IMR-90 (cell line): Measurements from ENCODE around the gene CDC25B. TPM values are rescaled to one million over a fixed set of nuclear protein-coding genes. Genes with fewer than 3 reads are reported as not detected.

Experiments used
- ATAC-seq: fragments of 200-7000 bp; cut with Tn5 transposase; 2 replicates; pipeline ENCODE4 v1.9.1; 2020; ENCODE audit warnings: low read depth, mild to moderate bottlenecking, moderate library complexity
- BruUV-seq: library from RNA; stranded (reverse); fragments of 400-500 nt; replicated peaks from 2 replicates; lab custom pipeline; 2021; lab: Mats Ljungman, UMichigan
- CTCF ChIA-PET: fragments of 300-600 bp; formaldehyde crosslinking; extraction: SDS; loops from one replicate; lab custom pipeline; 2021; ENCODE audit warnings: antibody characterized with exemption; lab: Yijun Ruan, JAX
- POLR2A ChIA-PET: fragments of 300-600 bp; sonication (Branson Sonifier 250); formaldehyde crosslinking; loops from one replicate; lab custom pipeline; 2022; ENCODE audit warnings: antibody characterized with exemption; ENCODE audit not compliant: unreplicated experiment; lab: Charles Lee
- DNase-seq: peaks from one replicate; pipeline ENCODE4 v3.0.0; 2013
- H2AFZ ChIP-seq: replicated peaks from 2 replicates; pipeline ENCODE3; 2013; ENCODE audit warnings: low read length, mild to moderate bottlenecking; ENCODE audit not compliant: poor library complexity
- H2AK5ac ChIP-seq: 2 replicates; pipeline ENCODE4 v1.6.1; 2013; ENCODE audit warnings: low read depth, low read length, inconsistent platforms
- H2AK9ac ChIP-seq: replicated peaks from 2 replicates; pipeline ENCODE3; 2013; ENCODE audit warnings: mild to moderate bottlenecking, low read depth, low read length, moderate library complexity; ENCODE audit not compliant: poor library complexity
- H2BK120ac ChIP-seq: 2 replicates; pipeline ENCODE4 v1.6.1; 2013; ENCODE audit warnings: low read depth, low read length, inconsistent platforms
- H2BK15ac ChIP-seq: 3 replicates; pipeline ENCODE4 v1.6.1; 2013; ENCODE audit warnings: low read depth, low read length, inconsistent platforms
- H2BK20ac ChIP-seq: 2 replicates; pipeline ENCODE4 v1.6.1; 2013; ENCODE audit warnings: low read depth, mild to moderate bottlenecking, inconsistent platforms, low read length, moderate library complexity
- H2BK5ac ChIP-seq: 2 replicates; pipeline ENCODE4 v1.6.1; 2013; ENCODE audit warnings: mild to moderate bottlenecking, low read depth, low read length, inconsistent platforms; ENCODE audit not compliant: poor library complexity, severe bottlenecking
- H3K14ac ChIP-seq: replicated peaks from 2 replicates; pipeline ENCODE4 v1.6.1; 2013; ENCODE audit warnings: low read depth, low read length, inconsistent platforms
- H3K18ac ChIP-seq: 2 replicates; pipeline ENCODE4 v1.6.1; 2013; ENCODE audit warnings: low read depth, low read length, control low read depth
- H3K23ac ChIP-seq: 2 replicates; pipeline ENCODE4 v1.6.1; 2013; ENCODE audit warnings: low read depth, low read length, inconsistent platforms
- H3K27ac ChIP-seq: 2 replicates; pipeline ENCODE4 v1.5.1; 2013; ENCODE audit warnings: mild to moderate bottlenecking, control low read depth, low read length; ENCODE audit not compliant: insufficient read depth
- H3K27me3 ChIP-seq: 2 replicates; pipeline ENCODE4 v1.6.1; 2013; ENCODE audit warnings: low read length; ENCODE audit not compliant: control insufficient read depth, insufficient read depth
- H3K36me3 ChIP-seq: 2 replicates; pipeline ENCODE4 v1.6.1; 2013; ENCODE audit warnings: low read length, mixed read lengths; ENCODE audit not compliant: control insufficient read depth, insufficient read depth
- H3K4ac ChIP-seq: 2 replicates; pipeline ENCODE4 v1.6.1; 2013; ENCODE audit warnings: low read depth, low read length, inconsistent platforms
- H3K4me1 ChIP-seq: 2 replicates; pipeline ENCODE4 v1.6.1; 2013; ENCODE audit warnings: low read length, mixed read lengths; ENCODE audit not compliant: control insufficient read depth, insufficient read depth
- H3K4me2 ChIP-seq: 2 replicates; pipeline ENCODE4 v1.6.1; 2013; ENCODE audit warnings: low read depth, mild to moderate bottlenecking, control low read depth, low read length, moderate library complexity
- H3K4me3 ChIP-seq: 2 replicates; pipeline ENCODE4 v1.5.1; 2013; ENCODE audit warnings: low read depth, mild to moderate bottlenecking, control low read depth, low read length, moderate library complexity; ENCODE audit not compliant: insufficient read depth
- H3K56ac ChIP-seq: 2 replicates; pipeline ENCODE4 v1.6.1; 2013; ENCODE audit warnings: low read length, inconsistent platforms; ENCODE audit not compliant: insufficient read depth; ENCODE audit errors: extremely low read depth
- H3K79me1 ChIP-seq, 2 experiments: 2 replicates each; pipeline ENCODE4 v1.6.1; 2013; ENCODE audit warnings: low read length in 2 of 2, inconsistent platforms in 1 of 2, low read depth in 1 of 2
- H3K9ac ChIP-seq: 2 replicates; pipeline ENCODE4 v1.6.1; 2013; ENCODE audit warnings: low read depth, low read length, control low read depth
- H3K9me1 ChIP-seq: 2 replicates; pipeline ENCODE4 v1.6.1; 2013; ENCODE audit warnings: low read length, inconsistent platforms; ENCODE audit not compliant: insufficient read depth
- H3K9me3 ChIP-seq: 2 replicates; pipeline ENCODE4 v1.6.1; 2013; ENCODE audit warnings: low read length; ENCODE audit not compliant: control insufficient read depth, insufficient read depth
- H4K20me1 ChIP-seq: 2 replicates; pipeline ENCODE4 v1.6.1; 2013; ENCODE audit warnings: low read length, inconsistent platforms; ENCODE audit not compliant: insufficient read depth
- H4K5ac ChIP-seq: 2 replicates; pipeline ENCODE4 v1.6.1; 2013; ENCODE audit warnings: mild to moderate bottlenecking, low read depth, low read length, control low read depth
- H4K8ac ChIP-seq, 2 experiments: 2 replicates each; pipeline ENCODE4 v1.6.1; 2013; ENCODE audit warnings: low read depth in 2 of 2, low read length in 2 of 2, control low read depth in 1 of 2, inconsistent platforms in 1 of 2
- H4K91ac ChIP-seq: 2 replicates; pipeline ENCODE4 v1.6.1; 2013; ENCODE audit warnings: low read depth, low read length, inconsistent platforms; ENCODE audit not compliant: insufficient read depth
- CEBPB ChIP-seq: IDR thresholded peaks from 2 replicates; pipeline ENCODE4 v1.6.1; 2012; ENCODE audit warnings: low read depth, low read length, improper control_type of control experiment
- MAZ ChIP-seq: IDR thresholded peaks from 2 replicates; pipeline ENCODE4 v1.6.1; 2012; ENCODE audit warnings: low read depth, mild to moderate bottlenecking, low read length, improper control_type of control experiment, moderate library complexity, borderline replicate concordance
- NFE2L2 ChIP-seq: fragments of 150-350 bp; IDR thresholded peaks from 2 replicates; pipeline ENCODE4 v1.6.1; 2016; ENCODE audit warnings: low read depth, mild to moderate bottlenecking, low read length
- POLR2A ChIP-seq: IDR thresholded peaks from 2 replicates; pipeline ENCODE4 v1.6.1; 2012; ENCODE audit warnings: mild to moderate bottlenecking, low read depth, low read length
- RAD21 ChIP-seq: IDR thresholded peaks from 2 replicates; pipeline ENCODE4 v1.6.1; 2012; ENCODE audit warnings: low read length, improper control_type of control experiment
- RCOR1 ChIP-seq: IDR thresholded peaks from 2 replicates; pipeline ENCODE4 v1.6.1; 2012; ENCODE audit warnings: mild to moderate bottlenecking, low read length, improper control_type of control experiment; ENCODE audit not compliant: insufficient replicate concordance
- SMC3 ChIP-seq: fragments of 150-350 bp; IDR thresholded peaks from 2 replicates; pipeline ENCODE4 v1.6.1; 2016; ENCODE audit warnings: low read depth, mild to moderate bottlenecking, antibody characterized with exemption, low read length, moderate library complexity
- WGBS, 2 experiments: methylation state at CpG; one replicate each; pipeline versions ENCODE4 v1.1.5 to v1.1.7; 2013; ENCODE audit warnings: missing lambda C conversion rate in 2 of 2; ENCODE audit not compliant: insufficient read length in 1 of 2; ENCODE audit errors: extremely low coverage in 2 of 2; 5-methylcytosine and 5-hydroxymethylcytosine counted together
- dilution Hi-C: fragments of 300-500 bp; cut with HindIII; formaldehyde crosslinking; loops from one replicate; pipeline ENCODE4 v1.14.3; 2018; ENCODE audit warnings: low sequenced_read_pairs; ENCODE audit not compliant: unreplicated experiment
- in situ Hi-C: fragments of 300-500 bp; cut with MboI; formaldehyde crosslinking; loops from 3 replicates; pipeline ENCODE4 v1.14.3; 2019; ENCODE audit warnings: low sequenced_read_pairs, inconsistent platforms, mixed read lengths
- intact Hi-C: fragments of 100-400 bp; cut with micrococcal nuclease; formaldehyde crosslinking; loops from 2 replicates; pipeline ENCODE4 v1.10.0; 2022
- polyA plus RNA-seq, 3 experiments: library from polyadenylated mRNA; depleted of rRNA; stranded (reverse); fragments of >200 nt; gene quantifications; 2 replicates each; pipeline ENCODE4 v1.2.3, GENCODE V29; 2012; ENCODE audit warnings: low replicate concordance in 1 of 3
- total RNA-seq: library from RNA; depleted of rRNA; stranded (reverse); fragments of >200 nt; gene quantifications from 2 replicates; pipeline ENCODE4 v1.2.3, GENCODE V29; 2012
- TF ChIP-seq, protein P1 (sequence below): fragments of 150-350 bp; IDR thresholded peaks from 2 replicates; pipeline ENCODE4 v1.6.1; 2016; ENCODE audit warnings: low read depth, mild to moderate bottlenecking, low read length, moderate library complexity, borderline replicate concordance
- TF ChIP-seq, protein P2 (sequence below): conservative IDR thresholded peaks from 2 replicates; pipeline ENCODE4 v1.5.1; 2012; ENCODE audit warnings: mild to moderate bottlenecking, low read depth, low read length, improper control_type of control experiment

Gene CDC25B
- total and polyA plus RNA-seq, 2 of the 4 experiments (the other 2 are of a cell fraction), result 14.5 to 50.5 TPM

DNA sequence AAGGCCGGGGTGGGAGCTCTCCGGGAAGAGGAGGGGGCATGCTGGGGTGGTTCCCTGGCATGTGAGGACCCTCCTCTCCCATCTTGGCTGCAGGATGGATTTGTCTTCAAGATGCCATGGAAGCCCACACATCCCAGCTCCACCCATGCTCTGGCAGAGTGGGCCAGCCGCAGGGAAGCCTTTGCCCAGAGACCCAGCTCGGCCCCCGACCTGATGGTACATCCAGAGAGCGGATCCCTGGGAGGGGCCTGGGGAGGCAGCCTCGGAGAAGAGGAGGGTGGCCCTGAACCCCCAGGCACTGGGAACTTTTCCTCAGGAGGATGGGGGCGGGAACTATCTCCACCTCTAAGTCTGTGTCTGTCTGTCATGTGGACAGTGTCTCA, 4.8 kb downstream of the CDC25B start:
- intact Hi-C loops (no loop called here), in situ Hi-C loops (no loop called here), dilution Hi-C loops (no loop called here)
- Histone ChIP-seq H2BK15ac (no peak overlapping the region), H4K8ac (no peak overlapping the region), H4K20me1 (no peaks in the 10 kb centered on the region), H3K4me1 (peaks cover 31% of the 10 kb centered on the region), H2BK20ac (no peak overlapping the region), H3K4ac (no peak overlapping the region), H3K27me3 (no peaks in the 10 kb centered on the region), H3K9me1 (peaks cover 33% of the 10 kb centered on the region), H4K5ac (no peak overlapping the region), H3K9ac (no peak overlapping the region), H2AK5ac (no peak overlapping the region), H3K27ac (no peak overlapping the region), H3K14ac (no peak overlapping the region), H3K36me3 (peaks cover 68% of the 10 kb centered on the region), H2AK9ac (peak overlapping the region; percentile 48), H3K18ac (no peak overlapping the region), H2BK120ac (no peak overlapping the region), H4K91ac (no peak overlapping the region), H2BK5ac (no peak overlapping the region), H3K56ac (no peak overlapping the region), H2AFZ (no peak overlapping the region), H3K4me3 (no peak overlapping the region), H3K4me2 (no peak overlapping the region), H3K79me1 (peaks cover 43 to 91% of the 10 kb centered on the region in 2 experiments), H3K9me3 (no peaks in the 10 kb centered on the region), H3K23ac (no peak overlapping the region)
- BruUV-seq, result no TSS peak
- TF ChIP-seq MAZ (no peak), RCOR1 (no peak), CEBPB (no peak), NFE2L2 (no peak), POLR2A (no peak), SMC3 (no peak), RAD21 (no peak)
- TF ChIP-seq, protein P1, sequence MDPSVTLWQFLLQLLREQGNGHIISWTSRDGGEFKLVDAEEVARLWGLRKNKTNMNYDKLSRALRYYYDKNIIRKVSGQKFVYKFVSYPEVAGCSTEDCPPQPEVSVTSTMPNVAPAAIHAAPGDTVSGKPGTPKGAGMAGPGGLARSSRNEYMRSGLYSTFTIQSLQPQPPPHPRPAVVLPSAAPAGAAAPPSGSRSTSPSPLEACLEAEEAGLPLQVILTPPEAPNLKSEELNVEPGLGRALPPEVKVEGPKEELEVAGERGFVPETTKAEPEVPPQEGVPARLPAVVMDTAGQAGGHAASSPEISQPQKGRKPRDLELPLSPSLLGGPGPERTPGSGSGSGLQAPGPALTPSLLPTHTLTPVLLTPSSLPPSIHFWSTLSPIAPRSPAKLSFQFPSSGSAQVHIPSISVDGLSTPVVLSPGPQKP, result no peak
- TF ChIP-seq, protein P2, sequence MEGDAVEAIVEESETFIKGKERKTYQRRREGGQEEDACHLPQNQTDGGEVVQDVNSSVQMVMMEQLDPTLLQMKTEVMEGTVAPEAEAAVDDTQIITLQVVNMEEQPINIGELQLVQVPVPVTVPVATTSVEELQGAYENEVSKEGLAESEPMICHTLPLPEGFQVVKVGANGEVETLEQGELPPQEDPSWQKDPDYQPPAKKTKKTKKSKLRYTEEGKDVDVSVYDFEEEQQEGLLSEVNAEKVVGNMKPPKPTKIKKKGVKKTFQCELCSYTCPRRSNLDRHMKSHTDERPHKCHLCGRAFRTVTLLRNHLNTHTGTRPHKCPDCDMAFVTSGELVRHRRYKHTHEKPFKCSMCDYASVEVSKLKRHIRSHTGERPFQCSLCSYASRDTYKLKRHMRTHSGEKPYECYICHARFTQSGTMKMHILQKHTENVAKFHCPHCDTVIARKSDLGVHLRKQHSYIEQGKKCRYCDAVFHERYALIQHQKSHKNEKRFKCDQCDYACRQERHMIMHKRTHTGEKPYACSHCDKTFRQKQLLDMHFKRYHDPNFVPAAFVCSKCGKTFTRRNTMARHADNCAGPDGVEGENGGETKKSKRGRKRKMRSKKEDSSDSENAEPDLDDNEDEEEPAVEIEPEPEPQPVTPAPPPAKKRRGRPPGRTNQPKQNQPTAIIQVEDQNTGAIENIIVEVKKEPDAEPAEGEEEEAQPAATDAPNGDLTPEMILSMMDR, result no peak
- DNase-seq, result no peak
- 100% methylated on average over 3 of the region's 8 CpGs; no CpG with 5 or more reads in 1 of the 2 experiments for WGBS, 2 experiments
- POLR2A ChIA-PET, result no interaction called here
- CTCF ChIA-PET, result no interaction called here
- ATAC-seq, result no peak
